ENCODE results near the gene PRC1. TPM values are rescaled to one million over a fixed set of nuclear protein-coding genes. Genes with fewer than 3 reads are reported as not detected.
"Not testable (repeated sequence)": the region's sequence is repeated elsewhere in the genome, so short reads cannot be mapped to it uniquely, and the experiment has no call there.

PRC1 gene
- total RNA-seq, 1 donor from 2014 or later = 9.3 TPM

GRCh38 chr15:91022075-91022831, 27.9 kb upstream of the PRC1 start, which contains the start of gene VPS33B:
TSS of gene VPS33B (minus strand) at chr15:91022594. CDS start at chr15:91022249, 345 bp downstream.
- peaks cover 35% of the 10 kb centered on the region for H3K4me1 Mint-ChIP-seq
- no peak for TF ChIP-seq CTCF (IDR thresholded peaks at IDR 0.05)
- DNase-seq = peak; percentile 63
- H3K27me3 Mint-ChIP-seq = no peaks in the 10 kb centered on the region
- ATAC-seq (ENCODE audit: low read depth) = peak; percentile 83
- H3K27ac Mint-ChIP-seq = peak within 1 kb of the TSS; percentile 89
- ChIA-PET CTCF (interaction anchor here (0.8 to 1.2 kb wide), 2 partner anchors 10 to 65 kb away, joined by 3 to 7 read pairs; no protein-coding TSS in a partner anchor), POLR2A (interaction anchor here (0.7 to 1.9 kb wide), 6 partner anchors 11 to 91 kb away, joined by 3 to 6 read pairs (median 4); partner anchors contain the start of genes PRC1 and RCCD1)
- no peaks in the 10 kb centered on the region for H3K9me3 Mint-ChIP-seq
- intact Hi-C loops (cut with micrococcal nuclease) = loop anchor here (1.0 kb wide), 2 partner anchors 28 to 66 kb away; partner anchors contain the start of gene PRC1
- peaks cover 19% of the 10 kb centered on the region for H3K36me3 Mint-ChIP-seq (ENCODE audit: low read depth)
- peak within 1 kb of the TSS; percentile 99 for H3K4me3 Mint-ChIP-seq

GRCh38 chr15:91021516-91022074, 27.3 kb upstream of the PRC1 start:
- H3K4me1 Mint-ChIP-seq = peaks cover 35% of the 10 kb centered on the region
- ATAC-seq (ENCODE audit: low read depth) = no peak

GRCh38 chr15:91018158-91018557, 23.8 kb upstream of the PRC1 start:
- no peak for TF ChIP-seq CTCF (IDR thresholded peaks at IDR 0.05)
- Mint-ChIP-seq H3K36me3 (ENCODE audit: low read depth) (peaks cover 45% of the 10 kb centered on the region), H3K27ac (no peak overlapping the region), H3K4me1 (peaks cover 37% of the 10 kb centered on the region), H3K4me3 (no peak overlapping the region), H3K27me3 (no peaks in the 10 kb centered on the region), H3K9me3 (no peaks in the 10 kb centered on the region)
- POLR2A ChIA-PET = no interaction called here
- intact Hi-C loops (cut with micrococcal nuclease) = no loop called here
- ATAC-seq (ENCODE audit: low read depth) (no peak), DNase-seq (no peak)
- CTCF ChIA-PET = no interaction called here

More at GRCh38 chr15:91021516-91022074, 27.3 kb upstream of the PRC1 start:
- H3K9me3 Mint-ChIP-seq = no peaks in the 10 kb centered on the region
- ChIA-PET POLR2A (interaction anchor here (0.9 to 1.9 kb wide), 4 partner anchors 10 to 67 kb away, joined by 3 to 6 read pairs (median 4); partner anchors contain the start of genes PRC1 and RCCD1), CTCF (interaction anchor here (0.8 to 1.2 kb wide), 2 partner anchors 9 to 64 kb away, joined by 3 to 7 read pairs; no protein-coding TSS in a partner anchor)
- H3K4me3 Mint-ChIP-seq = peak overlapping the region; percentile 99
- H3K27me3 Mint-ChIP-seq = no peaks in the 10 kb centered on the region
- H3K27ac Mint-ChIP-seq = peak overlapping the region; percentile 89
- no peak for DNase-seq
- no peak for TF ChIP-seq CTCF (IDR thresholded peaks at IDR 0.05)
- intact Hi-C loops (cut with micrococcal nuclease) = loop anchor here (1.0 kb wide), 2 partner anchors 27 to 65 kb away; partner anchors contain the start of gene PRC1
- H3K36me3 Mint-ChIP-seq (ENCODE audit: low read depth) = peaks cover 23% of the 10 kb centered on the region

GRCh38 chr15:91017716-91018115, 23.4 kb upstream of the PRC1 start:
- Mint-ChIP-seq H3K4me3 (no peak overlapping the region), H3K9me3 (no peaks in the 10 kb centered on the region), H3K27ac (no peak overlapping the region), H3K4me1 (peaks cover 32% of the 10 kb centered on the region), H3K36me3 (ENCODE audit: low read depth) (peaks cover 49% of the 10 kb centered on the region), H3K27me3 (no peaks in the 10 kb centered on the region)
- ATAC-seq (ENCODE audit: low read depth) (no peak), DNase-seq (no peak)
- intact Hi-C loops (cut with micrococcal nuclease) = no loop called here
- TF ChIP-seq CTCF (IDR thresholded peaks at IDR 0.05) = no peak
- POLR2A ChIA-PET = no interaction called here
- CTCF ChIA-PET = no interaction called here

- POLR2A ChIA-PET, CTCF ChIA-PET, H3K27me3 Mint-ChIP-seq: not testable (repeated sequence)
These were observed 19.4 kb upstream of the PRC1 start for GRCh38 chr15:91013701-91014100.

More at GRCh38 chr15:91013701-91014100, 19.4 kb upstream of the PRC1 start:
- H3K27ac Mint-ChIP-seq; DNase-seq; ATAC-seq (ENCODE audit: low read depth); H3K9me3 Mint-ChIP-seq; intact Hi-C loops (cut with micrococcal nuclease); H3K4me3 Mint-ChIP-seq; H3K4me1 Mint-ChIP-seq: not testable (repeated sequence)
- peaks cover 69% of the 10 kb centered on the region for H3K36me3 Mint-ChIP-seq (ENCODE audit: low read depth)

Measured in activated B cell treated with CpG ODN at 0.5 μM for 24 hours (primary cell).